ENCODE data around the gene FAM81A.
"Not testable (repeated sequence)": the region's sequence is repeated elsewhere in the genome, so short reads cannot be mapped to it uniquely, and the experiment has no call there.

Gene FAM81A

GRCh38 chr15:59432389-59432788 lies 5.6 kb upstream of the FAM81A start:
- no peak for DNase-seq

- no peak for DNase-seq
These were observed 3.5 kb upstream of the FAM81A start for GRCh38 chr15:59434481-59434880.

DNA sequence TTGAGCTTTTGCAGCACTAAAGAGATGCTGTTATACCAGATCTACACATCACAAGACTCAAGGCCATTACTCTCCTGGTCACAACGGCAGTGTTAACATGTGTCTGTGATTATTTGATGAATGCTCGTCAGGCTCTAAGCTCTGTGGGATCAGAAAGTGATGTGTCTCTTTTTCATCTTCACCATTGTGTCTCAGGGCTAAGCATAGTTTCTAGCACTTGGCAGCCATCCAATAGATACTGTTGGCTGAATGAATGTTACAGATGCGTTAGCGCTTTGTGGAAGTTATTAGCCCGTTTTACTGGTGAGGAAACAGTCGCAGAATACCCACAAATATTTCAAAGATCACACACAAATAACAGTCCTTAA lies 1.2 kb upstream of the FAM81A start:
- peak; percentile 6 for DNase-seq

- no peak for DNase-seq
These were observed 707 bp upstream of the FAM81A start for GRCh38 chr15:59437142-59437816.

DNA sequence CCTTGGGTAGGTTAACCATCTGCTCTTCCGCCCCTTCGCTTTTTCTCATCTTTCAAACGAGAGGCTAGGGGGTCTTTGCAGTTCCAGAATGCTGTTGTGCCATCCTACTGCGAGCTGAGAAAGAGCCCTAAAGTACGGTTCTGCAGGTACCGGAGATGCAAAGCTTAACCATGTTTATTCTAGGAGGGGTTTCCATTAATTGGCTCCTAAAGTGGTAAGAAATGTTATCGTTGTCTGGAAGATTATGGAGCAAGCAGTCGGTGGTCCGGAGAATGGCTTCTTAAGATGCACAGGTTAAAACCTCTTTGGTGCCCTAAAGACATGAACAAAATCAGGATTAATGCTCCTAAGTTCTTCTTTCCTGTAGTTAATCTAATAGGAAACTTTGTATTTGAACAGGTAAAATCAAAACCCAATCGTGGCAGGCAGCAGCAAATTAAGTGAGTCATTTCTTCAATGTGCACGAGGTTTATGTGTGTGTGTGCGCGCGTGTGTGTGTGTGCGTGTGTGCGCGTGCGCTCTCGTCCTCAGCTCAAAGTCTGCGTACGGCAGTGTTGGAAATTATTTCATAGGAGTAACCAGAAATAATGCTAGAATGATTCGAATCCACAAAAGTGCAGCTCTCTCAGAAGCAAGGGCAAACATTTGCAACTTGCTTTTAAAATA lies 772 bp downstream of the FAM81A start:
- no peak for DNase-seq

DNA sequence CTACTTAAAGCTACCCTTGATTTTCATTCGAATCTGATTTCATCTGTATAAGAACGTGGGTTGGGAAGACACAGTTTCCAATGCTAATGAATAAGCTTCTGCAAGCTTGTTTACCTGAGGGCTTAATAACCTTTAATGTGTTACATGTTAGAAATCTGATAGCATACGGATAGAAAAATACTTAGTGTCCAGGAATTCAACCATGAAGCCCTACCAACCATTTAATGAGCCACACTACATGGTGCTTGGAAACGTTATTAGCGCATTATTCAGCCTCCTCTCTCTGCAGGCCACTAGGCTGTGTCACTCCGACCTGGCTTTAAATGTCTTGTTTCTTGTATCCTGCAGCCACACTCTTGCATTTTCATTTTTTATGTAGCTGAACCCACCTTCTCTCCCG lies 1.6 kb downstream of the FAM81A start:
- DNase-seq, result no peak

DNA sequence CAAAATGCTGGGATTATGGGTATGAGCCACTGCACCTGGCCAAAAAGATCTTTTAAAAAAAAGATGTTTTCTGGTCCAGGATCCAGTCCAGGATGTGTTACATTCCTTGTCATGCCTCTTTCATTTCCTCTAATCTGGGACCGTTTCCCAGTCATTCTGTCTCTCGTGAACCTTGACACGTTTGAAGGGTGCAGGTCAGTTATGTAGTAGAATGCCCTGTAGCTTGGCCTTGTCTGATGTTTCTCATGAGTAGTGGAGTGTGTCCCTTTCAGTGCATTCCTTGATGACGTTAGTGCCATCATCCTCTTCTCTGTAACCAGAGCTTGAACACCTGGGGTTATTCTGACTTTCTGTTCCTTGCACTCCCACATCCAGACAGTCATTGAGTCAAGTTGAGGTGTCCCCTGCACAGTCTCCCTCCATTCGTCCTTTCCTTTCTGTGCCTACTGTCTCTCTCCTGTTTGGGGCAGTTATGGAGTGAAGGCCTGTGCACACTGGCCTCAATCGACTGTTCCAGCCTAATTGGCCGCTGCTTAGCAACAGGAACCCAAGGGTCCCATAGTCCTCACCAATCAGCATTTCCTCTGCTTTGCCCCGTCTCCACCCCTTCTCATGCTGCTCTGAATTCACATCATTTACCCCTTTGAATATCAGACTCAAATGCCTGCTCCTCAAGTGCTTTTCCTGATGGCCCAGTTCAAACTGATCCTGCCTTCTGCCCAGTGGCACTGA lies 5.5 kb downstream of the FAM81A start:
- no peak for DNase-seq

GRCh38 chr15:59444081-59444835 lies 6.3 kb downstream of the FAM81A start:
- no peak for DNase-seq

- no peak for DNase-seq
These were observed 7.1 kb downstream of the FAM81A start for GRCh38 chr15:59444980-59445545.

- no peak for DNase-seq
These were observed 8.4 kb downstream of the FAM81A start for GRCh38 chr15:59446232-59446957.

DNA sequence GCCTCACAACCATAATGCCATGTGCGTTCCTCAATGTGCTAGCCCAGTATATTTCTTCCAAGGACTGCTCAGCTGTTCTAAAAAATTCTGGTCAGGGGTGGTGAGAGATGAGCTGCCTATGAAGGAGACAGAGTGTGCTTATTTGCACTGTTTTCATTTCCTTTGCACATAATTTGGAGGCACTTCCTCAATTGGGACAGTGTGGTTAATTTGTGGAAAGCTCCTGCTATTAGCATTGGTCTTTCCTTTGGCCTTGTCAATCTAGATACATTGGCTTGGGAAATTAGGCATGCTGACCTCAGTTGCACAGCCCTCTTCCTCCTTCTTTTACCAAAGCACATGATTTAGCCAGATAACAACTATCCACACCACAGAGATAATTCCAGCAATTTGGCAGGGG lies 9.4 kb downstream of the FAM81A start:
- no peak for DNase-seq

DNA sequence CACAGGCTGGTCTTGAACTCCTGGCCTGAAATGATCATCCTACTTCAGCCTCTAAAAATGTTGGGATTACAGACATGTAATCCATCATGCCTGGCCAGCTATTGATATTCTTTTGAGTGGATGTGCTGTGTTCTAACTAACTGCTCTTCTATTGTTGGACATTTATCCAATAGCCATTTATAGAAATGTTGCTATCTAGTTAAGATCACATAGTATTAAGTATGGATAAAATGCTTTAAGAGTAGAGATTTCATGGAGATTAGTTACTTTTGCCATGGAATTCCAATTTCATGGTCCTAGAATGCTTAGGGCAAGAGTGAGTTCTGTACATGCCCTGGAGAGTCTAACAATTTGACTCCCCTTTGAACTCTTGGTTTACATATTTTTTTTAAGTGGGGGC lies 10.9 kb downstream of the FAM81A start:
- DNase-seq, result no peak

- no peak for DNase-seq
These were observed 15.7 kb downstream of the FAM81A start for GRCh38 chr15:59453474-59454215.

DNA sequence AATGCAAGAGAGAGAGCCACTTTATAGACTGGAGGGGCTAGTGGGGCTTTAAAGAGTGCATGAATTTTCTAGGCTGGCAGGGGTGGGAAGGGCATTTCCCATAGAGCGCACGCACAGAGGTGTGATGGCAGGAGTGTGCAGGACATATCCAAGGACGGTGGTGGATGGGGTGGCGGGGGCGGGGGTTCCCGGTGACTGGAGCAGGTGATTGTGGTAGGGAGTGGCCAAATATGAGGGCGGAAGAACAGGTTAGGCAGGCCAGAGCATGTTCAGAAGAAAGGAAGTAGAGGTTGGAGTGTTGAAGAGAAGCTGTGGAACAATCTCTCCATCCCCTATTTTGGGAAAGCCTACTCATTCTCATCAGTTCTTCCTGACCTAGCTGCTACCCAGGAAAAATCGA lies 18.1 kb downstream of the FAM81A start:
- DNase-seq, result peak; percentile 73

DNA sequence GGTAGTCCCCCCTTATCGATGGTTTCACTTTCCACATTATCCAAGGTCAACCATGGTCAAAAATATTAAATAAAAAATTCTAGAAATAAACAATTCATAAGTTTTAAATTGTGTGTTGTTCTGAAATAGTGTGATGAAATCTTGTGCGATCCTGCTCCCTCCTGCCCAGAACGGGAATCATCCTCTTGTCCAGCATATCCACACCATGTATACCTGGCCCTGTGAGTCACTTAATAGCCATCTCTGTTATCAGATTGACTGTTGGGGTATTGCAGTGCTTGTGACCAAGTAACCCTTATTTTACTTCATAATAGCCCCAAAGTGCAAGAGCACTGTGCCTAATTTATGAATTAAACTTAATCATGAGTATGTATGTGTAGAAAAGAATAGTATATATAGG lies 19.1 kb downstream of the FAM81A start:
- DNase-seq, result no peak

- DNase-seq, result no peak
These were observed 23.5 kb downstream of the FAM81A start for GRCh38 chr15:59461521-59461920.

DNA sequence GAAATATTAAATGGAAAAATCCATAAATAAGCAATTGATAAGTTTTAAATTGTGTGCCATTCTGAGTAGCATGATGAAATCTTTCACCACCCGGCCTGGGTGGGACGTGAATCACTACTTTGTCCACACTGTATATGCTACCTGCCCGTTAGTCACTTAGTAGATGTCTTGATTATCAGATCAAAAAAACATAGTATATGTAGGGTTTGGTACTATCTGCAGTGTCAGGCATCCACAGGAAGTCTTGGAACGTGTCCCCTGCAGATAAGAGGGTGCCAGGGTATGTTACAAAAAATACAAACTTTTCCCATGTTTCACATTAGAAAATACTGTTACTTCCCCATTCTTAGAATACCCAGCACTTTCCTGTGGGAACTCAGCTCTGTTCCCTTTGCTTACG lies 35.2 kb downstream of the FAM81A start:
- no peak for DNase-seq

GRCh38 chr15:59475161-59475560 lies 37.2 kb downstream of the FAM81A start:
- not testable (repeated sequence) for DNase-seq

- no peak for DNase-seq
These were observed 46.4 kb downstream of the FAM81A start for GRCh38 chr15:59484399-59484798.

GRCh38 chr15:59485036-59485435 lies 47.0 kb downstream of the FAM81A start:
- DNase-seq, result no peak

DNA sequence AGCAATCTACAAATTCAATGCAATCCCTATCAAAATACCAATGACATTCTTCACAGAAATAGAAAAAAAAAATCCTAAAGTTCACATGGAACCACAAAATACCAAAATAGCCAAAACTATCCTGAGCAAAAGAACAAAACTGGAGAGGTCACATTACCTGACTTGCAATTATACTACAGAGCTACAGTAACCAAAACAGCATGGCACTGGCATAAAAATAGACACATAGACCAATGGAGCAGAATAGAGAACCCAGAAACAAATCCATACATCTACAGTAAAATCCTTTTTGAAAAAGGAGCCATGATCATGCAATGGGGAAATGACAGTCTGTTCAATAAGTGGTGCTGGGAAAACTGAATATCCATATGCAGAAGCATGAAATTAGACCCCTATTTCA lies 51.5 kb downstream of the FAM81A start:
- not testable (repeated sequence) for DNase-seq

GRCh38 chr15:59491062-59491461 lies 53.1 kb downstream of the FAM81A start:
- no peak for DNase-seq

Data from NCI-H510A (cell line).